H9 (cell line): ENCODE results near the gene LMCD1. TPM values are rescaled to one million over a fixed set of nuclear protein-coding genes. Genes with fewer than 3 reads are reported as not detected.

ENCODE experiments used
- DNase-seq: peaks from one replicate; pipeline ENCODE4 v3.0.0-alpha.2; 2017
- H2AFZ ChIP-seq: one replicate; pipeline ENCODE4 v1.6.1; 2013; ENCODE audit warnings: mild to moderate bottlenecking, low read length, control low read depth, moderate library complexity
- H2AK5ac ChIP-seq: 2 replicates; pipeline ENCODE4 v1.6.1; 2013; ENCODE audit warnings: low read length, control low read depth, mixed read lengths; ENCODE audit not compliant: insufficient read length
- H2BK120ac ChIP-seq: one replicate; pipeline ENCODE4 v1.6.1; 2013; ENCODE audit warnings: low read depth, mild to moderate bottlenecking, low read length, control low read depth, inconsistent platforms; ENCODE audit not compliant: poor library complexity, severe bottlenecking
- H2BK12ac ChIP-seq: 2 replicates; pipeline ENCODE4 v1.6.1; 2013; ENCODE audit warnings: low read length, control low read depth, mixed read lengths, low read depth; ENCODE audit not compliant: insufficient read length
- H2BK15ac ChIP-seq: 2 replicates; pipeline ENCODE4 v1.6.1; 2013; ENCODE audit warnings: low read depth, low read length, control low read depth
- H2BK20ac ChIP-seq: one replicate; pipeline ENCODE4 v1.6.1; 2013; ENCODE audit warnings: low read depth, mild to moderate bottlenecking, low read length, control low read depth, inconsistent platforms; ENCODE audit not compliant: poor library complexity, severe bottlenecking
- H2BK5ac ChIP-seq: 2 replicates; pipeline ENCODE4 v1.6.1; 2013; ENCODE audit warnings: low read length, control low read depth, mixed read lengths; ENCODE audit not compliant: insufficient read length
- H3K14ac ChIP-seq: 2 replicates; pipeline ENCODE4 v1.6.1; 2013; ENCODE audit warnings: low read length, control low read depth; ENCODE audit not compliant: insufficient read depth
- H3K18ac ChIP-seq: 2 replicates; pipeline ENCODE4 v1.6.1; 2013; ENCODE audit warnings: low read depth, mild to moderate bottlenecking, mixed read lengths, low read length, control low read depth; ENCODE audit not compliant: insufficient read length
- H3K23ac ChIP-seq: 2 replicates; pipeline ENCODE4 v1.6.1; 2013; ENCODE audit warnings: low read length, control low read depth, mixed read lengths, low read depth; ENCODE audit not compliant: insufficient read length
- H3K23me2 ChIP-seq: 2 replicates; pipeline ENCODE4 v1.6.1; 2013; ENCODE audit warnings: low read depth, mild to moderate bottlenecking, mixed read lengths, low read length, control low read depth; ENCODE audit not compliant: insufficient read length, poor library complexity, severe bottlenecking
- H3K27ac ChIP-seq: 2 replicates; pipeline ENCODE4 v1.5.1; 2013; ENCODE audit warnings: low read length, control low read depth, mixed read lengths, low read depth; ENCODE audit not compliant: insufficient read length
- H3K27me3 ChIP-seq: 2 replicates; pipeline ENCODE4 v1.6.1; 2013; ENCODE audit warnings: low read length, control low read depth, inconsistent platforms; ENCODE audit not compliant: insufficient read depth
- H3K4ac ChIP-seq: 2 replicates; pipeline ENCODE4 v1.6.1; 2013; ENCODE audit warnings: low read depth, mild to moderate bottlenecking, control low read depth, inconsistent platforms, low read length, moderate library complexity
- H3K4me1 ChIP-seq: 2 replicates; pipeline ENCODE4 v1.6.1; 2013; ENCODE audit warnings: low read length, control low read depth, inconsistent platforms; ENCODE audit not compliant: insufficient read depth
- H3K4me2 ChIP-seq: 2 replicates; pipeline ENCODE4 v1.6.1; 2013; ENCODE audit warnings: low read length, control low read depth, mixed read lengths; ENCODE audit not compliant: insufficient read length, insufficient read depth
- H3K56ac ChIP-seq: 2 replicates; pipeline ENCODE4 v1.6.1; 2013; ENCODE audit warnings: low read depth, mild to moderate bottlenecking, mixed read lengths, low read length, control low read depth; ENCODE audit not compliant: insufficient read length
- H3K79me1 ChIP-seq: 2 replicates; pipeline ENCODE4 v1.6.1; 2013; ENCODE audit warnings: low read depth, mild to moderate bottlenecking, moderate library complexity, low read length, control low read depth, inconsistent platforms; ENCODE audit not compliant: insufficient read depth, poor library complexity, severe bottlenecking
- H3K79me2 ChIP-seq: 2 replicates; pipeline ENCODE4 v1.6.1; 2013; ENCODE audit warnings: low read length, control low read depth, inconsistent platforms; ENCODE audit not compliant: insufficient read depth
- H3K9ac ChIP-seq: 2 replicates; pipeline ENCODE4 v1.6.1; 2013; ENCODE audit warnings: low read length, control low read depth, mixed read lengths; ENCODE audit not compliant: insufficient read length; ENCODE audit errors: extremely low read depth
- H3K9me3 ChIP-seq: one replicate; pipeline ENCODE4 v1.6.1; 2013; ENCODE audit warnings: low read depth, low read length, inconsistent platforms; ENCODE audit not compliant: control insufficient read depth
- H3T11ph ChIP-seq: one replicate; pipeline ENCODE4 v1.6.1; 2013; ENCODE audit warnings: mild to moderate bottlenecking, low read length, control low read depth, inconsistent platforms
- H4K20me1 ChIP-seq: one replicate; pipeline ENCODE4 v1.6.1; 2013; ENCODE audit not compliant: control insufficient read depth, insufficient read length, insufficient read depth
- H4K5ac ChIP-seq: 2 replicates; pipeline ENCODE4 v1.6.1; 2013; ENCODE audit warnings: low read depth, mild to moderate bottlenecking, mixed read lengths, low read length, control low read depth; ENCODE audit not compliant: insufficient read length
- H4K8ac ChIP-seq: replicated peaks from 2 replicates; pipeline ENCODE4 v1.6.1; 2013; ENCODE audit warnings: low read length, control low read depth, mixed read lengths, low read depth; ENCODE audit not compliant: insufficient read length
- H4K91ac ChIP-seq: 2 replicates; pipeline ENCODE4 v1.6.1; 2013; ENCODE audit warnings: low read depth, mild to moderate bottlenecking, moderate library complexity, mixed read lengths, low read length, control low read depth; ENCODE audit not compliant: insufficient read length
- H3K27ac Mint-ChIP-seq, 3 experiments: 2 replicates in 2 of 3; 3 replicates in 1 of 3; pipeline ENCODE4 v1.8.0; 2020 to 2021; ENCODE audit warnings: mixed read lengths in 3 of 3, mild to moderate bottlenecking in 1 of 3, moderate library complexity in 1 of 3
- H3K27me3 Mint-ChIP-seq: 2 replicates; pipeline ENCODE4 v1.8.0; 2021; ENCODE audit warnings: low read depth, mild to moderate bottlenecking, moderate library complexity, mixed read lengths
- H3K36me3 Mint-ChIP-seq, 3 experiments: 2 replicates in 2 of 3; 3 replicates in 1 of 3; pipeline ENCODE4 v1.8.0; 2020 to 2021; ENCODE audit warnings: low read depth in 3 of 3, mixed read lengths in 3 of 3; ENCODE audit not compliant: insufficient read depth in 1 of 3
- H3K4me1 Mint-ChIP-seq, 2 experiments: 2 replicates each; pipeline ENCODE4 v1.8.0; 2020; ENCODE audit warnings: mixed read lengths in 2 of 2
- H3K4me3 Mint-ChIP-seq, 2 experiments: 2 replicates in 1 of 2; 3 replicates in 1 of 2; pipeline ENCODE4 v1.8.0; 2020 to 2021; ENCODE audit warnings: mild to moderate bottlenecking in 2 of 2, mixed read lengths in 2 of 2, moderate library complexity in 1 of 2
- H3K9me3 Mint-ChIP-seq, 2 experiments: 2 replicates in 1 of 2; 3 replicates in 1 of 2; pipeline ENCODE4 v1.8.0; 2020; ENCODE audit warnings: mild to moderate bottlenecking in 2 of 2, mixed read lengths in 2 of 2, moderate library complexity in 1 of 2
- WGBS: extraction: QIAGEN DNeasy Blood & Tissue Kit; methylation state at CpG from one replicate; pipeline ENCODE4 v1.1.7; 2013; ENCODE audit warnings: missing lambda C conversion rate, low lambda C conversion rate, mixed read lengths; ENCODE audit not compliant: insufficient read length; ENCODE audit errors: extremely low coverage; 5-methylcytosine and 5-hydroxymethylcytosine counted together
- total RNA-seq: library from RNA; stranded (reverse); gene quantifications from 2 replicates; pipeline ENCODE4 v1.2.1, GENCODE V29; 2021
- TF ChIP-seq, protein P1 (sequence below): fragments of 200-600 bp; sonication (generic); conservative IDR thresholded peaks from 3 replicates; pipeline ENCODE4 v1.8.0; 2021; ENCODE audit warnings: antibody characterized with exemption, mild to moderate bottlenecking

LMCD1 gene
- total RNA-seq, 1 experiment from 2014 or later: 19.2 TPM

GRCh38 chr3:8491271-8492144 is 10.1 kb upstream of the LMCD1 start:
- TF ChIP-seq, protein P1, sequence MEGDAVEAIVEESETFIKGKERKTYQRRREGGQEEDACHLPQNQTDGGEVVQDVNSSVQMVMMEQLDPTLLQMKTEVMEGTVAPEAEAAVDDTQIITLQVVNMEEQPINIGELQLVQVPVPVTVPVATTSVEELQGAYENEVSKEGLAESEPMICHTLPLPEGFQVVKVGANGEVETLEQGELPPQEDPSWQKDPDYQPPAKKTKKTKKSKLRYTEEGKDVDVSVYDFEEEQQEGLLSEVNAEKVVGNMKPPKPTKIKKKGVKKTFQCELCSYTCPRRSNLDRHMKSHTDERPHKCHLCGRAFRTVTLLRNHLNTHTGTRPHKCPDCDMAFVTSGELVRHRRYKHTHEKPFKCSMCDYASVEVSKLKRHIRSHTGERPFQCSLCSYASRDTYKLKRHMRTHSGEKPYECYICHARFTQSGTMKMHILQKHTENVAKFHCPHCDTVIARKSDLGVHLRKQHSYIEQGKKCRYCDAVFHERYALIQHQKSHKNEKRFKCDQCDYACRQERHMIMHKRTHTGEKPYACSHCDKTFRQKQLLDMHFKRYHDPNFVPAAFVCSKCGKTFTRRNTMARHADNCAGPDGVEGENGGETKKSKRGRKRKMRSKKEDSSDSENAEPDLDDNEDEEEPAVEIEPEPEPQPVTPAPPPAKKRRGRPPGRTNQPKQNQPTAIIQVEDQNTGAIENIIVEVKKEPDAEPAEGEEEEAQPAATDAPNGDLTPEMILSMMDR: no peak
- Histone ChIP-seq H4K8ac (no peak overlapping the region), H3K79me2 (no peaks in the 10 kb centered on the region), H3K27me3 (no peaks in the 10 kb centered on the region), H3K14ac (no peak overlapping the region), H3K18ac (no peak overlapping the region), H3K23ac (no peak overlapping the region), H3K4me1 (peaks cover 2% of the 10 kb centered on the region; the same call in 1 of the 2 replicates), H3T11ph (no peak overlapping the region), H3K56ac (no peak overlapping the region), H2BK5ac (no peak overlapping the region), H2BK15ac (no peak overlapping the region), H4K5ac (no peak overlapping the region), H3K4ac (no peak overlapping the region), H3K9me3 (no peaks in the 10 kb centered on the region), H2BK12ac (no peak overlapping the region), H2AK5ac (no peak overlapping the region), H2BK20ac (no peak overlapping the region), H3K27ac (no peak overlapping the region), H2AFZ (no peak overlapping the region), H2BK120ac (no peak overlapping the region), H3K9ac (no peak overlapping the region), H4K91ac (no peak overlapping the region), H3K4me2 (no peak overlapping the region), H4K20me1 (no peaks in the 10 kb centered on the region), H3K79me1 (no peaks in the 10 kb centered on the region), H3K23me2 (no peaks in the 10 kb centered on the region)
- H3K27me3 Mint-ChIP-seq: no peaks in the 10 kb centered on the region
- H3K4me1 Mint-ChIP-seq: peaks cover 46 to 47% of the 10 kb centered on the region in 2 experiments
- H3K4me3 Mint-ChIP-seq: no peak overlapping the region
- H3K9me3 Mint-ChIP-seq: no peaks in the 10 kb centered on the region
- no CpG with 5 or more reads among the region's 9 CpGs for WGBS
- no peak for DNase-seq
- peaks cover 1 to 34% (median 20%) of the 10 kb centered on the region in 3 experiments; a peak in 6 of 7 replicates for H3K36me3 Mint-ChIP-seq
- H3K27ac Mint-ChIP-seq: no peak overlapping the region
